Measurements from ENCODE around the gene TCL1A.

DNA sequence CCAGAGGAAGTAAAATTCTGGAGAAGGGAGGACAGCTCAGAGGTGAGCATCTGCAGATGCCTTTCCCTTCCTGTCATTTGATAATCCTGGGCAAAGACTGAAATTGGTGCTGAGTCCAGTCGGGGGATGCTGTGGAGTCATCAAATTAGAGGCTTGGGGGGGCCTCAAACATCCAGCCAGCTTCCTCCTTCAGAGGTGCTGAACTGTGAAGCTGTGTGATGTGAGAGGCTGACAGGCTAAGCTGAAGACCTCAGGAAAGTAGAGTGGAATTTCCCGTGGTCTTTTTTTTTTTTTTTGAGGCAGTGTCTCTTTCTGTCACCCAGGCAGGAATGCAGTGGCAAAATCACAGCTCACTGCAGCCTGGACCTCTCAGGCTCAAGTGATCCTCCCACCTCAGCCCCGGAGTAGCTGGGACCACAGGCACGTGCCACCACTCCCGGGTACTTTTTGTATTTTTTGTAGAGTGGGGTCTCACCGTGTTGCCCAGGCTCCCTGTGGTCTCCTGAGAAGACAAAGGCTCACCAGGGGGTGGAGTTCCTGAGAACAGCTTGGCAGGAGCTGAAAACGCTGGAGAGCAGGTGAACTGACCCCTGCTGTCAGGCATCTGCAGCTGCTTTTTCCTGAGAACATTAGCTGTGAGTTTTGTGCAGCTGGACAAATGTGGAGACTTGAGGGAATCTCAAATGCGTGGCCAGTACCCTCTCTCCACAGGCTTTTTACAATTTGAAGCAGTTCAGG, 33.8 kb downstream of the TCL1A start:
- no peak for TF ChIP-seq POLR2A (IDR thresholded peaks at IDR 0.05)
- TF ChIP-seq, protein P1, sequence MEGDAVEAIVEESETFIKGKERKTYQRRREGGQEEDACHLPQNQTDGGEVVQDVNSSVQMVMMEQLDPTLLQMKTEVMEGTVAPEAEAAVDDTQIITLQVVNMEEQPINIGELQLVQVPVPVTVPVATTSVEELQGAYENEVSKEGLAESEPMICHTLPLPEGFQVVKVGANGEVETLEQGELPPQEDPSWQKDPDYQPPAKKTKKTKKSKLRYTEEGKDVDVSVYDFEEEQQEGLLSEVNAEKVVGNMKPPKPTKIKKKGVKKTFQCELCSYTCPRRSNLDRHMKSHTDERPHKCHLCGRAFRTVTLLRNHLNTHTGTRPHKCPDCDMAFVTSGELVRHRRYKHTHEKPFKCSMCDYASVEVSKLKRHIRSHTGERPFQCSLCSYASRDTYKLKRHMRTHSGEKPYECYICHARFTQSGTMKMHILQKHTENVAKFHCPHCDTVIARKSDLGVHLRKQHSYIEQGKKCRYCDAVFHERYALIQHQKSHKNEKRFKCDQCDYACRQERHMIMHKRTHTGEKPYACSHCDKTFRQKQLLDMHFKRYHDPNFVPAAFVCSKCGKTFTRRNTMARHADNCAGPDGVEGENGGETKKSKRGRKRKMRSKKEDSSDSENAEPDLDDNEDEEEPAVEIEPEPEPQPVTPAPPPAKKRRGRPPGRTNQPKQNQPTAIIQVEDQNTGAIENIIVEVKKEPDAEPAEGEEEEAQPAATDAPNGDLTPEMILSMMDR (IDR thresholded peaks at IDR 0.05), result peak in 1 of 4 experiments; percentile 12
